Neural cell (in vitro differentiated cells): Measurements from ENCODE around the gene TAC3. TPM values are rescaled to one million over a fixed set of nuclear protein-coding genes. Genes with fewer than 3 reads are reported as not detected.
"Not testable (repeated sequence)": the region's sequence is repeated elsewhere in the genome, so short reads cannot be mapped to it uniquely, and the experiment has no call there.

Source experiments
- H2AFZ ChIP-seq: fragments of 200-600, 300-800 bp; sonication (generic), shearing (Covaris generic); 2 replicates; pipeline ENCODE4 v1.6.0; 2014; ENCODE audit warnings: low read depth, mild to moderate bottlenecking, antibody characterized with exemption, low read length, moderate library complexity
- H3F3A ChIP-seq: fragments of 200-600 bp; shearing (Covaris generic); 2 replicates; pipeline ENCODE4 v1.6.1; 2016; ENCODE audit warnings: mild to moderate bottlenecking, moderate library complexity, mixed read lengths, antibody characterized with exemption, low read length; ENCODE audit not compliant: insufficient read depth, poor library complexity, severe bottlenecking
- H3K27ac ChIP-seq: fragments of 200-600, 300-800 bp; sonication (generic), shearing (Covaris generic); 2 replicates; pipeline ENCODE4 v1.5.1; 2014; ENCODE audit warnings: mild to moderate bottlenecking, low read length, moderate library complexity
- H3K27me3 ChIP-seq: fragments of 300-800, 200-600 bp; sonication (generic), shearing (Covaris generic); 2 replicates; pipeline ENCODE4 v1.6.0; 2014; ENCODE audit warnings: mild to moderate bottlenecking, low read depth, low read length, moderate library complexity; ENCODE audit not compliant: insufficient read depth
- H3K36me3 ChIP-seq: fragments of 300-800, 200-600 bp; sonication (generic), shearing (Covaris generic); 2 replicates; pipeline ENCODE4 v1.5.1; 2014; ENCODE audit warnings: mild to moderate bottlenecking, antibody characterized with exemption, low read length, moderate library complexity; ENCODE audit not compliant: insufficient read depth
- H3K4me2 ChIP-seq: fragments of 300-800, 200-600 bp; sonication (generic), shearing (Covaris generic); 2 replicates; pipeline ENCODE4 v1.6.0; 2014; ENCODE audit warnings: mild to moderate bottlenecking, low read length
- H3K4me3 ChIP-seq: fragments of 300-800, 200-600 bp; sonication (generic), shearing (Covaris generic); 2 replicates; pipeline ENCODE4 v1.5.1; 2014; ENCODE audit warnings: mild to moderate bottlenecking, low read length, moderate library complexity
- H3K79me2 ChIP-seq: fragments of 200-600 bp; shearing (Covaris generic); replicated peaks from 2 replicates; pipeline ENCODE4 v1.6.0; 2014; ENCODE audit warnings: mild to moderate bottlenecking, low read length, moderate library complexity; ENCODE audit not compliant: insufficient read depth
- H3K9ac ChIP-seq: fragments of 300-800, 200-600 bp; sonication (generic), shearing (Covaris generic); 2 replicates; pipeline ENCODE4 v1.6.1; 2016; ENCODE audit warnings: mild to moderate bottlenecking, low read length, mixed read lengths
- H3K9me2 ChIP-seq: fragments of 200-600 bp; shearing (Covaris generic); 2 replicates; pipeline ENCODE4 v1.6.1; 2016; ENCODE audit warnings: mild to moderate bottlenecking, low read length, mixed read lengths; ENCODE audit not compliant: insufficient read depth
- H3K9me3 ChIP-seq: fragments of 200-600, 300-800 bp; sonication (generic), shearing (Covaris generic); 2 replicates; pipeline ENCODE4 v1.6.1; 2016; ENCODE audit warnings: mild to moderate bottlenecking, mixed run types, low read length, moderate library complexity, mixed read lengths
- H4K20me1 ChIP-seq: fragments of 200-600 bp; shearing (Covaris generic); 2 replicates; pipeline ENCODE4 v1.6.1; 2016; ENCODE audit warnings: mild to moderate bottlenecking, mixed run types; ENCODE audit not compliant: insufficient read depth
- CTCF ChIP-seq: fragments of 450-650 bp; IDR thresholded peaks from 2 replicates; pipeline ENCODE4 v1.5.1; 2014; ENCODE audit warnings: antibody characterized with exemption, mild to moderate bottlenecking, moderate library complexity; ENCODE audit not compliant: poor library complexity, severe bottlenecking
- EP300 ChIP-seq: fragments of 450-650 bp; conservative IDR thresholded peaks from 2 replicates; pipeline ENCODE4 v1.6.1; 2014; ENCODE audit warnings: antibody characterized with exemption, mild to moderate bottlenecking, moderate library complexity; ENCODE audit not compliant: poor library complexity, severe bottlenecking
- EZH2 ChIP-seq: fragments of 200-600, 300-800 bp; shearing (Covaris generic), sonication (generic); IDR thresholded peaks from 2 replicates; pipeline ENCODE4 v1.6.1; 2014; ENCODE audit warnings: antibody characterized with exemption, low read length, borderline replicate concordance, mild to moderate bottlenecking; ENCODE audit not compliant: insufficient read depth, poor library complexity, severe bottlenecking
- MXI1 ChIP-seq: fragments of 450-650 bp; conservative IDR thresholded peaks from 2 replicates; pipeline ENCODE4 v1.6.1; 2014; ENCODE audit warnings: antibody characterized with exemption, mild to moderate bottlenecking; ENCODE audit not compliant: poor library complexity, severe bottlenecking
- POLR2AphosphoS5 ChIP-seq: IDR thresholded peaks from 2 replicates; pipeline ENCODE4 v1.6.1; 2012
- RAD21 ChIP-seq: fragments of 450-650 bp; conservative IDR thresholded peaks from 2 replicates; pipeline ENCODE4 v1.6.1; 2014; ENCODE audit warnings: antibody characterized with exemption, mild to moderate bottlenecking, moderate library complexity
- REST ChIP-seq: IDR thresholded peaks from 2 replicates; pipeline ENCODE4 v1.6.1; 2012; ENCODE audit warnings: borderline replicate concordance
- SMC3 ChIP-seq: fragments of 450-650 bp; conservative IDR thresholded peaks from 2 replicates; pipeline ENCODE4 v1.6.1; 2014; ENCODE audit warnings: antibody characterized with exemption, mild to moderate bottlenecking, moderate library complexity; ENCODE audit not compliant: poor library complexity
- TAF1 ChIP-seq: IDR thresholded peaks from 2 replicates; pipeline ENCODE4 v1.6.1; 2012; ENCODE audit warnings: low read depth
- polyA plus RNA-seq: library from polyadenylated mRNA; depleted of rRNA; stranded (reverse); fragments of >200 nt; gene quantifications from 2 replicates; pipeline ENCODE4 v1.2.3, GENCODE V29; 2014

The TAC3 gene
- polyA plus RNA-seq, 1 donor from 2014 or later, result 2.5 TPM

GRCh38 chr12:57055824-57056223 is 39.5 kb upstream of the TAC3 start:
- H3K27me3 ChIP-seq, result no peaks in the 10 kb centered on the region
- no peak overlapping the region for H3K4me3 ChIP-seq
- no peak overlapping the region for H3K4me2 ChIP-seq
- H4K20me1 ChIP-seq, result no peaks in the 10 kb centered on the region
- no peaks in the 10 kb centered on the region for H3K9me2 ChIP-seq
- H3K36me3 ChIP-seq, result no peaks in the 10 kb centered on the region
- no peaks in the 10 kb centered on the region for H3K79me2 ChIP-seq
- H3K27ac ChIP-seq, result no peak overlapping the region
- no peak overlapping the region for H2AFZ ChIP-seq
- TF ChIP-seq CTCF (no peak), RAD21 (no peak), EZH2 (no peak), EP300 (no peak), SMC3 (no peak), POLR2AphosphoS5 (no peak), REST (no peak), MXI1 (no peak), TAF1 (no peak)
- no peaks in the 10 kb centered on the region for H3F3A ChIP-seq
- H3K9ac ChIP-seq, result no peak overlapping the region
- no peaks in the 10 kb centered on the region for H3K9me3 ChIP-seq

- not testable (repeated sequence) for H3K79me2 ChIP-seq, H3K27me3 ChIP-seq, H3K9me2 ChIP-seq, H3K9me3 ChIP-seq, H3K27ac ChIP-seq, H3K36me3 ChIP-seq, H3K4me2 ChIP-seq, H2AFZ ChIP-seq, H4K20me1 ChIP-seq, H3F3A ChIP-seq, H3K4me3 ChIP-seq, H3K9ac ChIP-seq
Measured at GRCh38 chr12:57053901-57054300, 37.6 kb upstream of the TAC3 start.

- H3K4me2 ChIP-seq, H3K27ac ChIP-seq, H3K4me3 ChIP-seq, H3F3A ChIP-seq, H3K36me3 ChIP-seq, H2AFZ ChIP-seq, H3K9ac ChIP-seq, H3K9me3 ChIP-seq, H4K20me1 ChIP-seq, H3K79me2 ChIP-seq, H3K27me3 ChIP-seq, H3K9me2 ChIP-seq: not testable (repeated sequence)
Measured at GRCh38 chr12:57053146-57053545, 36.8 kb upstream of the TAC3 start.
